ENCODE results near the gene ARID5A. TPM values are rescaled to one million over a fixed set of nuclear protein-coding genes. Genes with fewer than 3 reads are reported as not detected.
"Not testable (repeated sequence)": the region's sequence is repeated elsewhere in the genome, so short reads cannot be mapped to it uniquely, and the experiment has no call there.

Gene ARID5A
- total RNA-seq, 4 donors from 2014 or later = 2.8 to 25.9 (median 5.7) TPM

DNA sequence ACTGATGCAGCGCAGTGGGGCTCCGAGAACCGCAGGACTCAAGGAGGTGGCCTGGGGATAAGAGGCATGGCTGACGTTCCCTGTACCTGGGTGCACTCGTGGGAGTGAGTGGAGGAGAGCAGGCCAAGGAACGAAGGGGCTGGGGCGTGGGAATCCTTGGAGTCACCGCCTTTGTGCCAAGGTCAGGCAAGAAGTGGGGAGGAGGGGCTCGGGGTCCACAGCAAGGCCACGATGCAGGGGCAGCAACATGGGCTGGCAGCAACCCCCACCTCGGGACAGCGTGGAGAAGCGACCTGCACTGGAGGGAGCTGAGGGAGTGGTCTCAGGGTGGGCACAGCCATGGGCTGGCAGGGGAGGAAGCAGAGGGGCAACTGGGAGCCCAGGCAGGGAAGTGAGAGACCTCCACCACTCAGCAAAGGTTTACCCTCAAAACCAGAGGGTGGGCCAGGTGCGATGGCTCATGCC lies 18.6 kb downstream of the ARID5A start:
- Histone ChIP-seq H3K27ac (no peak overlapping the region), H3K27me3 (no peaks in the 10 kb centered on the region), H3K4me1 (peaks cover 7 to 23% (median 8%) of the 10 kb centered on the region in 3 donors), H3K36me3 (peaks cover 9 to 30% (median 9%) of the 10 kb centered on the region in 3 donors), H3K9me3 (no peaks in the 10 kb centered on the region), H3K4me3 (no peak overlapping the region)
- DNase-seq = no peak
- intact Hi-C loops (cut with DNase I) = no loop called here
- no peak for TF ChIP-seq POLR2A (IDR thresholded peaks at IDR 0.05)
- TF ChIP-seq, protein P1, sequence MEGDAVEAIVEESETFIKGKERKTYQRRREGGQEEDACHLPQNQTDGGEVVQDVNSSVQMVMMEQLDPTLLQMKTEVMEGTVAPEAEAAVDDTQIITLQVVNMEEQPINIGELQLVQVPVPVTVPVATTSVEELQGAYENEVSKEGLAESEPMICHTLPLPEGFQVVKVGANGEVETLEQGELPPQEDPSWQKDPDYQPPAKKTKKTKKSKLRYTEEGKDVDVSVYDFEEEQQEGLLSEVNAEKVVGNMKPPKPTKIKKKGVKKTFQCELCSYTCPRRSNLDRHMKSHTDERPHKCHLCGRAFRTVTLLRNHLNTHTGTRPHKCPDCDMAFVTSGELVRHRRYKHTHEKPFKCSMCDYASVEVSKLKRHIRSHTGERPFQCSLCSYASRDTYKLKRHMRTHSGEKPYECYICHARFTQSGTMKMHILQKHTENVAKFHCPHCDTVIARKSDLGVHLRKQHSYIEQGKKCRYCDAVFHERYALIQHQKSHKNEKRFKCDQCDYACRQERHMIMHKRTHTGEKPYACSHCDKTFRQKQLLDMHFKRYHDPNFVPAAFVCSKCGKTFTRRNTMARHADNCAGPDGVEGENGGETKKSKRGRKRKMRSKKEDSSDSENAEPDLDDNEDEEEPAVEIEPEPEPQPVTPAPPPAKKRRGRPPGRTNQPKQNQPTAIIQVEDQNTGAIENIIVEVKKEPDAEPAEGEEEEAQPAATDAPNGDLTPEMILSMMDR (IDR thresholded peaks at IDR 0.05) = no peak
- 78 to 84% methylated on average over 13 of the region's 14 CpGs for WGBS, 2 donors

DNA sequence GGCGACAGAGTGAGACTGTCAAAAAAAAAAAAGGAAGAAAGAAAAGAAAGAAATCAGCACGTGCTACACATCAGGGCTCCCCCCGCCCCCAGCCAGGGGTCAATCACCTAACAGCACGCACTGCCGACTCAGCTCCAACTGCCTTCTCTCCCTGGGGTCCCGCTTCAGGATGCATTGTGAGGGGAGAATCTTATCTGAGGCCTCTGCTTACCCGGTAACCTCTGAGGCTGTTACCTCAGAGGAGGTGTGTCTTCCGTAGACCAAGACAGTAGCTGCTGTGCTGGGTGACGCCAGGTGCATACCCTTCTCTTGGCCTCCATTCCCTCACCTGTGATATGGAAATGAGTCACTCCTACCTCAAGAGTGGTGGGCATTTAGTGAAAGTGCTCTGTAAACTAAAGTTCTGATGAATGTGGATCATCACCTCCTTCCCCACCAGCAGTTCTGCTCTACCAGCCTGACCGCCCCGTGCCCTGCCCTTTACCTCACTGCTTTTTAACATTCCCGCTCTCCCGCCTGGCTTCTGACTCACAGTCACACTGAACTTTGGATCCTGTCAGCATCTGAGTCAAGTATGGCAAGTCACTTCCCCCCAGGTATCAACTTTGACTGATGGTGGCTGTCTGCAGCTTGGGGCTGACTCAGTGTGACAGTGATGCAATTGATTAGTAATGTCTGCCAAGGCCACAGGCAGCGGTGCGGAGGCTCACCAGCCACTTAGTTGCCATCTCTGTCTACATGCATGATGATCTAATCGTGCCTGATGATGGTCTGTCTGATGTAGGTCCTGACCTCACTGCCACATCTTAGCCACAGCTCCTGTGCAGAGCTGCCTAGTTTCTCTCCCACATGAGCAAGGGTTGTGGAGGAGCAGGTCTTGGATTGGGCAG lies 20.1 kb downstream of the ARID5A start:
- 49 to 63% methylated on average over 16 of the region's 16 CpGs for WGBS, 2 donors
- intact Hi-C loops (cut with DNase I) = no loop called here

DNA sequence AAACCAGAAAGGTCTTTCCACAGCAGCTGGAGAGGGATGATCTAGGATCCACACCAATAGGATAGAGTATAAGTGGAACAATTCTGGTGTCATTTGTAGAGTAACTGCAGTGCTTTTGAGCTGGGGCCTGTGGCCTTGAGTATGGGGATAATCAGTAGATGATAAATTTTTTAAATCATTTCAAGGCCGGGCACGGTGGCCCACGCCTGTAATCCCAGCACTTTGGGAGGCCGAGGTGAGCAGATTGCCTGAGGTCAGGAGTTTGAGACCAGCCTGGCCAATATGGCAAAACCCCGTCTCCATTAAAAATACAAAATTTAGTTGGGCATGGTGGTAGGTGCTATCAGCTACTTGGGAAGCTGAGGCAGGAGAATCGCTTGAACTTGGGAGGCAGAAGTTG lies 20.9 kb downstream of the ARID5A start:
- intact Hi-C loops (cut with DNase I); H3K27me3 ChIP-seq; H3K9me3 ChIP-seq; DNase-seq; H3K4me3 ChIP-seq; H3K36me3 ChIP-seq; H3K27ac ChIP-seq: not testable (repeated sequence)
- peaks cover 7 to 22% (median 8%) of the 10 kb centered on the region in 3 donors for H3K4me1 ChIP-seq
- WGBS, 2 donors = 88 to 93% methylated on average over 6 of the region's 6 CpGs

More for the DNA sequence above, 20.1 kb downstream of the ARID5A start:
- Histone ChIP-seq H3K27me3 (no peaks in the 10 kb centered on the region), H3K36me3 (peaks cover 0 to 15% (median 4%) of the 10 kb centered on the region in 3 donors), H3K4me3 (no peak overlapping the region), H3K9me3 (no peaks in the 10 kb centered on the region), H3K27ac (no peak overlapping the region), H3K4me1 (peaks cover 7 to 22% (median 8%) of the 10 kb centered on the region in 3 donors)
- no peak for TF ChIP-seq POLR2A (IDR thresholded peaks at IDR 0.05)
- TF ChIP-seq, protein P1 (IDR thresholded peaks at IDR 0.05) = no peak
- DNase-seq = no peak

DNA sequence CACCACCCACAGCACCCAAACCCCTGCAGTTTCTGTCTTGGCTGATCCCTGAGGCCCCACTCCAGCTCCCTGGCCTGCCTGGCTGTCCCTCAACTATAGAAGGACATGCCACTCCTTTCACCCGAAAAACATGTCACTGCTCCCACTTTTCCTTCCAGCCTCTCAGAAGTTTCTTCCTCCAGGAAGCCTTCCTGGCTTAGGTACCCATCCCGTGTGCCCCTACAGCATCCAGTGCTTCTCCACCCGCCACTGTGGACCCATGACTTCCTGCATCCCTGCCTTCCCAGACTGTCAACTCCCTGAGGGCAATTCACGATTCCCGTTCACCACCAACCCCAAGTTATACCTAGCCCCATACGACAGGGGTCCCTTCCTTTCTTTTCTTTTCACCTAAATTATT lies 21.5 kb downstream of the ARID5A start:
- intact Hi-C loops (cut with DNase I) = no loop called here
- 83 to 86% methylated on average over 6 of the region's 6 CpGs for WGBS, 2 donors
- no peak for TF ChIP-seq POLR2A (IDR thresholded peaks at IDR 0.05)
- TF ChIP-seq, protein P1 (IDR thresholded peaks at IDR 0.05) = no peak
- H3K4me1 ChIP-seq = peaks cover 7 to 22% (median 8%) of the 10 kb centered on the region in 3 donors
- peaks cover 0 to 2% (median 0%) of the 10 kb centered on the region in 3 donors for H3K36me3 ChIP-seq
- H3K9me3 ChIP-seq = no peaks in the 10 kb centered on the region
- H3K27ac ChIP-seq = no peak overlapping the region
- no peak overlapping the region for H3K4me3 ChIP-seq
- no peaks in the 10 kb centered on the region for H3K27me3 ChIP-seq
- no peak for DNase-seq

DNA sequence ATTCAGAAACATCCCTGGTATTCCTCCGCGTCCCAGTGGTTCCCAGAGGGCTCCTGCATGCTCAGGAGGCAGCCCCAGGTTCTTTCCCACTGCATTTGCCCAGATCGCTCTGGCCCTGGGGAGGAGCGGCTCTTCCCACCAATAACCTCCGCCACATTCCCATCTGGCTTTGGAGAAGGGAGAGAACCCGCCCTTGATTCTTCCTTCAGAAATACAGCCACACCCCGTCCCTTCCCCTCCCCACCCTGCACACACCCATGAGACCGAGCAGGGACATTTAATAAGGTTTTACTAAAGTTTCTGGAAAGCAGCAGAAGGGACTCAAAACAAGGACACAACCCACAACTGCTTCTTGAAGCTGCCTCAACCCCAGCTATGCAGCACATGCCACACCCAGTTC lies 21.9 kb downstream of the ARID5A start:
- Histone ChIP-seq H3K4me1 (peaks cover 7 to 20% (median 8%) of the 10 kb centered on the region in 3 donors), H3K27ac (no peak overlapping the region), H3K36me3 (no peaks in the 10 kb centered on the region), H3K4me3 (no peak overlapping the region), H3K9me3 (no peaks in the 10 kb centered on the region), H3K27me3 (no peaks in the 10 kb centered on the region)
- WGBS, 2 donors = 83 to 92% methylated on average over 8 of the region's 8 CpGs
- intact Hi-C loops (cut with DNase I) = no loop called here
- DNase-seq = no peak
- no peak for TF ChIP-seq POLR2A (IDR thresholded peaks at IDR 0.05)
- TF ChIP-seq, protein P1 (IDR thresholded peaks at IDR 0.05) = no peak
